Cerebellar cortex (tissue), 1 donor: ENCODE results near the gene PRRG4.
"Not testable (repeated sequence)": the region's sequence is repeated elsewhere in the genome, so short reads cannot be mapped to it uniquely, and the experiment has no call there.

Experiments
- DNase-seq: peaks from one replicate; pipeline ENCODE4 v3.0.0-alpha.2; 2015; ENCODE audit warnings: low spot score

The PRRG4 gene

GRCh38 chr11:32829680-32830412, at the start of gene PRRG4:
PRRG4 (plus strand) TSS chr11:32829927; CDS start chr11:32830530, 603 bp downstream.
- DNase-seq = no peak

DNA sequence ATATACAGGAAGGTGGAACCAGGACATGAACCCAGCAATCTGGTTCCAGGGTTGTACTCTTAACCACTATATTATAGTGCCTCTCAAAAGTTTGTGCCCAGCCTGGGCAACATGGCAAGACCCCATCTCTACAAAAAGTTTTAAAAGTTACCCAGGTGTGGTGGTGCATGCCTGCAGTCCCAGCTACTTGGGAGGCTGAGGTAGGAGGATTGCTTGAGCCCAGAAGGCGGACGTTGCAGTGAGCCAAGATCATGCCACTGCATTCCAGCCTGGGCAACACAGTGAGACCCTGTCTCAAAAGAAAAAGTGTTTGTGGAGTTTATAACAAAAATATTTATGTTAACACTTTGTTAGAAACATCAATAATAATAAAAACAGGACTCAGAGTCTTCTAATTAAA, 48.9 kb upstream of the PRRG4 start:
- DNase-seq = not testable (repeated sequence)

DNA sequence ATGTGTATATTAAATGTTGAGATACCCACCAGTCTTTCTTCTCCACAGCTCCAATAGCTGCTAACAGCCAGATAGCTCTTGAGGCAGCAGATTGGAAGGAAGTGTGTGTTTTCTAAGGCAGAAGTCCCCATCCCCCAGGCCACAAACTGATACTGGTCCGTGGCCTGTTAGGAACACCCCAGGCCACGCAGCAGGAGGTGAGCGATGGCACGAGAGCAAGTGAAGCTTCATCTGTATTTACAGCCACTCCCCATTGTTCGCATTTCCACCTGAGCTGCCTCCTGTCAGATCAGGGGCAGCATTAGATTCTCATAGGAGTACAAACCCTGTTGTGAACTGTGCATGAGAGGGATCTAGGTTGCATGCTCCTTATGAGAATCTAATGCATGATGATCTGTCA, 48.0 kb upstream of the PRRG4 start:
- DNase-seq = no peak

DNA sequence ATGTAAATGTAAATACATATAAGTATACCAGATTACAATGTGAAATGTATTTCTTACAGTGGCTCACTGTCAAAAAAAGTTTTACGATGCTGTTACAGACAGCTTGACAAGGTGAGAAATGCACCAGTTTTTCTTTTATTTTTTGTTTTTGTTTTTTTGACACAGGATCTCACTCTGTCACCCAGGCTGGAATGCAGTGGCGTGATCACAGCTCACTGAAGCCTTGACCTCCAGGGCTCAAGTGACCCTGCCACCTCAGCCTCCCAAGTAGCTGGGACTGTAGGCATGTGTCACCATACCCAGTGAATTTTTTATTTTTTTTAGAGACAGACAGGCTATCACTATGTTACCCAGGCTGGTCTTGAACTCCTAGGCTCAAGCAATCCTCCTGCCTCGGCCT, 44.5 kb upstream of the PRRG4 start:
- DNase-seq = no peak

GRCh38 chr11:32786811-32787210, 42.9 kb upstream of the PRRG4 start:
- DNase-seq = no peak

DNA sequence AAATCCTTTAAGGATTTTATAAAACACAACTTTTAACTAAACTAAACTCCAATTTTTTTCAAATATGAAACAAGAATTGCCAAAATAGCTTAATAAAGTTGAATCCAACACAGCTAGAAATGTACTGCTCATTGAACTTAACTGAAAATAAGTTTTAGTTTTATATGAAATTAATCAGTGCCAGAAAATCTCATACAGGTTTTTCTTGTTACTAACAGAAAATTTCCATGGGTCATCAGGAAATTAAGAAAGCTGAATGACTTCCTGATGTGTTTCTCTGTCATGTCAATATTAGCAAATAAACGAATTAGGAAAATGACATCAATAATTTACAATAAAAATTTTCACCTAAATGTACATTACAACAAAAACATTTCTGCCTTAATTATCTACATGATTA, 38.8 kb upstream of the PRRG4 start:
- no peak for DNase-seq

DNA sequence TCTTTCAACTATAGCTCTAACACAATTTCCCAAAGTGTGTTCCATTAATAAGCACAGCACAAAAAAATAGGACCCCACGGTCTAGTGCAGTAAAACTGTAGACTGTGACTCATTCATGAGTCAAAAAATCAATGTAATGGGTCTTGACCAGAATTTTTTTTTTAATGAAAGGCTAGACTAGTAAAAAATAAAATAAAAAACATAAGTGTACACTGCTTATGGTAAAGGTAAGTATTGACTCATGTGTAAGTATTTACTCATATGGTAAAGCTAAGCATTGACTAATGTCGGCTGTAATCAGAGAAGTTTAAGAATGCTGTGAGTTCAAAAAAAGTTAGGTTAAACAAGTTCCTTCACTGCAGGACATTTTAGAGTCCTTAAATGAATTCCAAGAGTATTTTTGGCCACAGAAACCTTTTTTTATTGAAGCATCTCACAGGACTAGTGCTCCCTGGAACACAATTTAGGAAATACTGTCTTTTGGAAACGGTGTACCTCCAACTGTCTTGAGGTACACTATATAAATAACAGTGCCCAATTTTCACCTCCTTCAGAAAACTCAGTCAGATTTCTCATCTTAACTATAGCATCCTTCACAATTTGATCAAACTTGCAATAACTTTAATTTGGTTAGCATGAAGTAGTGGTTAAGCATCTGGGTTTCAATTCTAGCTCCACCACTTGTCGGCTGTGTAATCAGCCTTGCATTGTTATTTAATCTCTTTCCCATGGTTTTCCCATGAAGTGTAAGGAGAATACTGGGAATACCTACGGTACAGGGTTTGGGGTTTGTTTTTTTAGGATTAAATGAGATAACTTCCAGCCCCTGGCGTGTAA, 37.4 kb upstream of the PRRG4 start:
- peak; percentile 1 for DNase-seq

DNA sequence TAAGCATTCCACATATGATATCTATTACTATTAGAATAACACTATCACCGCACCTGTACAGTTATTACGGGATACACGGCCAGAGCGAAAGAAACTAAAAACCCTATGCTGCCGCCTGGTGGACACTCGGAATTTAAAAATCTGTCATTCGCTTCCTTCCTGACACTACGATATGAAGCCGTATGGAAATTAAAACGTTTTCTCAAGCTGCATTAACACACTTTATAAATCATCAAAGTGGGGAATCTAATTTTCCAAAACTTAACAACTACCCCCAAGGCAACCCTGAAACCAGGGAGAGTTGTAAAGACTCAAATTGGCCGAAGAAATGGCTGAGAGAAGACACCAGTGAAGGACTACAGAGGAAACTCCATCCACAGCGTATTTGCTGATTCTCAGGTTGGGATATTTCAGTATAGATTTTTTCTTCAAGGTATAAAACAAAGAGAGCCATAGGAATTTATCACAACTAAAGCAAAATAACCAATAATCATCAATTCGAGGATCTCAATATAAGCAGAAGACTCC, 36.7 kb upstream of the PRRG4 start:
- peak; percentile 61 for DNase-seq

- no peak for DNase-seq
Observed at GRCh38 chr11:32794439-32794838, 35.3 kb upstream of the PRRG4 start, which contains the start of gene CCDC73. CCDC73 (minus strand) TSS chr11:32794662; CDS start chr11:32760243, 34,419 bp downstream.

GRCh38 chr11:32796425-32796824, 33.3 kb upstream of the PRRG4 start:
- DNase-seq = no peak

DNA sequence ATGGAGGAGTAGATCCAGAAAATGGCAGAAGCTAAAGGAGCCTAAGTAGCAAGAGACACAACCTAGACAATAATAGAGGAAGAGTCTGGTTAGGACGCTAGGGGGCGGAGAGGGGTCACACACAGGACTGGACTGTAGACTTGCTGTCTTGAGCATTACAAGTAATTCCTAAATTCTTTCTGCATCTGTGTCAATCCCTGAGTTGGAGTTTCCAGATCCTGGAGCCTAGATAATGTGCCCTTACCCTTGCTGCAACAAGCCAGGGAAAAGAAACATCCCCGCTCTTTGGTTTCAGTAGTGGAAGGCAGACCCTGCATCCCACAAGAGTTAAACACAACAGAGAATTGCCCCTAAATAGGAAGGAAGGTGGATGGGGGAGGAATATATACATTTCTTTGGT, 20.4 kb upstream of the PRRG4 start:
- peak; percentile 76 for DNase-seq

DNA sequence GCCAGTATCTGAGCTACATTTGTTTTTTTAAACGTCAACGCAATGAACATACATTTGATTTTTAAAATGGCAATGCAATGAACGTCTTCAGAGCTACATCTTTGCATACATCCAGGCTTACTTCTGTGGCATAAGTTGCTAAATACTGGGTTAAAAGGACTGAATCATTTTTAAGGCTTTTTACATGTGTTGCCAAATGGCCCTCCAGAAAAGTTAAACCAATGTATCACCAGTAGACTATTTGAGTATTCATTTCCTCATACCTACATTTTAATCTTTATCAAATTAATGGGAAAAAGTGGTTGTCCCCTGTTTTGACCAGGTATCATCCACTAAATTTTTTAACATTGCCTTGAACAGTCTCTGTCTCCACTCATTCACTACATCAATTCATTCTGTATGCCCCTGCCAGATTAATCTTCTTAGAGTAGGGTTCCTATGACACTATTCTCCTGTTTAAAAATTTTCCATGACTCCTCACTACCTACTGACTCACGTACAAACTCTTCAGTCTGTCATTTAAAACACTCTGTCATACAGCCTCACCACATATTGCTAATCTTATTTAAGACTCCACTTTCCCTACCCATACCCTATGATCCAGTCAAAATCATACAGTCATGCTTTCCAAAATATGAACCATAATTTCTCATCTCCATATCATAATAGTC, 12.4 kb upstream of the PRRG4 start:
- DNase-seq = no peak

DNA sequence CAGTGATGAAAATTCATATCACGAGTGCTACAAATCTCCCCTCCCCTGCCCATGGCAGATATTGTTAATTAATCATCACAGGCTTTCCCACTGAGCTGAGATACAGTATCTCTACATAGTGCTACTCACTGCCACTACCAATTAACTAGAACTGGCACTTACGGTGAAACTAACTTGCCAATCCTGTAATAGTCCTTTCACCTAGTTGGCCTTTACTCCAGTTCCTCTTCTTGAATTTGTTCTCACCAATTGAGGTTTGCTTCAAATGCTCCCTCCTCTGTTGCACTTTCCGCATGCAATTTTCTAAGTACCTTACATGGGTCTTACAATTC, 11.9 kb upstream of the PRRG4 start:
- no peak for DNase-seq

GRCh38 chr11:32819187-32819586, 10.5 kb upstream of the PRRG4 start:
- no peak for DNase-seq

- DNase-seq = no peak
Observed at GRCh38 chr11:32820497-32820896, 9.2 kb upstream of the PRRG4 start.

DNA sequence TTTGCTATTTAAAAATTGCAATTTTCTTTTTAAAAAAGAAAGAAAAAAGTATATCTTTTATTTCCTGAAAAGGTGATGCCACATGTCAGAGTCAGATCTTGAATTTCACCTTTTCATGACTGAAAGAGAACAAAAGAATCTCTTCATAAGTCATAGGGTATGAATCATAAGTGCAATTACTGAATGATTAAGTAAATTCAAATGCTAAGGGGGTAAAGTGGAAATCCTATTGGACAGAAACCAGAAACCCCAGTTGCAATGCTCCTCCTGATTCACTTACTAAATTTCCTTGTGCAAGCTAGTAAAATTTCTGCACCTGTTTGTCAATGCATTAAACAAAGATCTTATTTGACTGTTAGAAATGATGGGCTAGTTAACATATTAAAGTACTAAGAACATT, 8.2 kb upstream of the PRRG4 start:
- DNase-seq = no peak

- DNase-seq = no peak
Observed at GRCh38 chr11:32821917-32822560, 7.7 kb upstream of the PRRG4 start.

DNA sequence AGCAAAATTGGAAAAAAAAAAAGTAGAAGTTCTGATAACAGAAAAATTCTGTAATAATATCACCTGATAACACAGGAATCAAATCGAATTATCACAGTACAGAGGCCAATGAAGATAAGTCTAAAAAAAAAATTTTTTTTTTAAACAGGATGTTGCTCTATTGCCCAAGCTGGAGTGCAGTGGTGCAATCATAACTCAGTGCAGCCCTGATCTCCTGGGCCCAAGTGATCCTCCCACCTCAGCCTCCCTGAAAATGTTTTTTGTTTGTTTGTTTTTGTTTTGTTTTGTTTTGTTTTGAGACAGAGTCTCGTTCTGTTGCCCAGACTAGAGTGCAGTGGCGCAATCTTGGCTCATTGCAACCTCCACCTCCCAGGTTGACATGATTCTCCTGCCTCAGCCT, 6.1 kb upstream of the PRRG4 start:
- DNase-seq = not testable (repeated sequence)

- no peak for DNase-seq
Observed at GRCh38 chr11:32826113-32826512, 3.6 kb upstream of the PRRG4 start.

DNA sequence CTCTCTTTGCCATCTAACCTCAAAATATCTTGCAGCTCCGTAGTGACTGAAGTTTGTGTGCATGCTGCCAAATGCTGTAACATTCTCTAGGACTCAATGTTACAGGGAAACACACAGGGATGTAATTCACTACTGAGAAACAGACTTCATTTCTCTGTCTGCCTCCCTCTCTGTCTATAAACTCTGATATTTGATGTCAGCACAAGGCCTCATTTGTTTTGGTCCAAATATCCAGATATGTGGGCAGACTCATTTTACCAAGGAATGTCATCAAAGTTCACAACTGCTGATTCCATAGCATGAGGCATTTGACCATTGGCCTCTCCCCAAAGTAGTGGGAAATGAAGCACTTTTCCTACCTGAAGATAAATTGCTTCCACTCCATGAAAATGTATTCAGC, 2.5 kb upstream of the PRRG4 start:
- no peak for DNase-seq

DNA sequence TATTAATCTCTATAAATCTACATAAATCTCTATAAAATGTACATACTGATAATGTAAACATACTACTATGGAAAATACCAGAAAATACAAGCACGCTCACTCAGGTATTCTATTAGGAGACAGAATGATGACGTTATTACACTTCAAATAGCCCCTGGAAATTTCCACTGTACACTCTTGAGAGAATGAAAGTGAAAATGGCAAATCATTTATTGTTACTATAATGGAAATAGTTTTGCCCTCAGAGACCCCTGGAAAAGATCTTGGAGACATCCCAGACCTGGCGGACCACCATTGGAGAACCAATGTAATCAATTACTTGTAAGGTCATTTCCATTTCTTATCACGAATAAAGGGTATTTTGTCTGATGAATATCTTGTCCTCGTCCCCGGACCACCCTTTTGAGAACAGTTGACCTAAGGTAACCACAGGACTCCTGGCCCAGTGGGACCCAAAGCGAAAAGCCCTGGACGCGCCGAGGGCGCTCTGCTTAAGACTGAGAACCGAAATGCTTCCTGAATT, 509 bp upstream of the PRRG4 start:
- DNase-seq = no peak

DNA sequence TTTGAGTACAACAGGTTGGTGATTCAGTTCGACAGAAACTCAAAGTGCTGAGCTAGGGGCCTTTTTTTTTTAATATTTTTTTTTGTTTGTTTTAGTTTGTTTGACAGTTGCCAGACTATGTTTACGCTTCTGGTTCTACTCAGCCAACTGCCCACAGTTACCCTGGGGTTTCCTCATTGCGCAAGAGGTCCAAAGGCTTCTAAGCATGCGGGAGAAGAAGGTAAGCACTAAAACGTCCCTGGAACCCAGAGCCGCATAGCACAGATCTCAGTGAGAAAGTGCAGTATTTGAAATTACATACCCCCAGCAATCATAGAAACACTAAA, 649 bp downstream of the PRRG4 start:
- no peak for DNase-seq
